ENCODE measurements around the gene LRRC28.
A peak's percentile ranks its signal among the peaks of the same experiment; 100 is the strongest.

The LRRC28 gene

GRCh38 chr15:99424131-99424571 is 172.9 kb downstream of the LRRC28 start:
- no peak for DNase-seq

DNA sequence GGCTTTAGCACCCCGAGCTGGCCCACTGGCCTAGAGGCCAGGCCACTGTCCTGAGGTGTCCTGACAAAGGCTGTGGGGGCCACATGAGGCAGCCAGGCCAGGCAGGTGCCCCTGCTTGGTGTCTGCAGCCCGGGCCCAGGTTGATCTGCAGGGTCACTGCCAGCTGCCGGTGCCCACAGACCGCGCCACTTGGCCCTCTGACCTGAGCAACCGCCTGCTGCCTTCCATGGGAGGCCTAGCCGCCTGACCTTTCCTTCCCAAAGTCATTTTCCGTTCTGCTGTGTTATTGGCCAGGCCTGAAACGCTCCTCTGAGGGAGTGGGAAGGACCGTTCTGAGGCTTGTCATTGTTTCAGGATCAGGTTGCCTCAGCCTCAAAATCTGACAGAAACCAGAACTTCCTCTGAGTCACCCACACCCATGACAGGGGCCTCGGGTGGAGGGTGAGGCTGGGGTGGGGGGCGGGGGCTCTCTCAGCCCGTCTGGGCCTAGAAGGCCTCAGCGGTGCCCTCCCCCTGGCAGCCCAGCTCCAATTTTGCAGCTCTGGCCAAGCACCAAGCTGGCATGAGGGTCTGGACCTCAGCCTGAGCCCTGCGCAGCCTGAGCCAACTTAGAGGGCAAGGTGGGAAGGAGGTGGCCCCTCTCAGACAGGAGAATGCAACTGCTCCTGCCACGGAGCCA is 173.8 kb downstream of the LRRC28 start:
- DNase-seq: peak; percentile 85

DNA sequence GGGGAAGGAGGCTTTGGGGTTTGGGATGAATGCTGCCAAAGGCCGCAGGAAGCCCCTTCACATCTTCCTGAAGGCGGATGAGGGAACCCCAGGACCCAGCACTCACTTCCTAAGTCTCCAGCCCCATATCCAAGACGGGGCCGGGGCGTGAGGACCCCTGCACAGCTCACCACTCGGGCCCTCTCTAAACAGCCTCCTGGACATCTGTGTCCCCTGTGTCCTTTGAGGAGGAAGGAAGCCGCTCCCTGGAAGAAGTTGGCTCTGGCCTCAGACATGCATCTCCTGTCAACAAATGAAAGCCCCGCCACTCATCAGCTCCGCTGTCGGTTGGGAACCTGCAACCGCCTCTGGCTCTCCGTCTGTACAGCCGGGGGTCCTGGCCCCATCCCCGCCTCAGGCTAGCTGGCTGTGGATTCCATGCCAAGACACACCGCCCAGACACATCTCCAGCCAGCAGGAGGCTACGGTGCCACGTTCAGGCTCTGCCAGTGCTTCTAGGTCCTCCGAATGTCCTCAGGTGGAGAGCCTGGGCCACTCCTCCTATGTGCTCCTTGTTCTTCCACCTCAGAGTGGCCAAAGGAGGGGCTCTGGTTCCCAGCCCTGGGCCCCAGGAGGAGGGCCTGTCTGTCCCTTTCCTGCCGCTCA is 174.5 kb downstream of the LRRC28 start:
- DNase-seq: no peak

GRCh38 chr15:99426431-99427105 is 175.3 kb downstream of the LRRC28 start:
- DNase-seq: no peak

DNA sequence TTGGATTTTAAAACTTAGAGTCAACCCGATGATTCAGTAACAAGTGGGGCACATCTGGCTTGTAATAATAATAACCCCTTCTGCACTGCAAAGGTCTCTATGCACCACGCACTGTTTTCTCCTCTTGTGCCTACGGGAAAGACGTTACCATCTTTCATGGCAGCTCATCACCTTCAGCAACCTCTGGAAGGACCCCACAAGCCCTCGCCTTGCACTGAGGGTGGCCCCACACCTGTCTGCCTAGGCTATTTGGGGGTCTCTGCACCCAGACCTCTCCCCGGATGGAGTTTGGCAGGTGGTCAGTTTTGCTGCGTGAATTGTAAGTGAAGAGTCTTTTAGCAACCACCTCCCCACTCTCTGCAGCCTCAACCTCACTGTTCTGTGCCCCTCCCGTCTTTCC is 175.9 kb downstream of the LRRC28 start:
- DNase-seq: no peak

DNA sequence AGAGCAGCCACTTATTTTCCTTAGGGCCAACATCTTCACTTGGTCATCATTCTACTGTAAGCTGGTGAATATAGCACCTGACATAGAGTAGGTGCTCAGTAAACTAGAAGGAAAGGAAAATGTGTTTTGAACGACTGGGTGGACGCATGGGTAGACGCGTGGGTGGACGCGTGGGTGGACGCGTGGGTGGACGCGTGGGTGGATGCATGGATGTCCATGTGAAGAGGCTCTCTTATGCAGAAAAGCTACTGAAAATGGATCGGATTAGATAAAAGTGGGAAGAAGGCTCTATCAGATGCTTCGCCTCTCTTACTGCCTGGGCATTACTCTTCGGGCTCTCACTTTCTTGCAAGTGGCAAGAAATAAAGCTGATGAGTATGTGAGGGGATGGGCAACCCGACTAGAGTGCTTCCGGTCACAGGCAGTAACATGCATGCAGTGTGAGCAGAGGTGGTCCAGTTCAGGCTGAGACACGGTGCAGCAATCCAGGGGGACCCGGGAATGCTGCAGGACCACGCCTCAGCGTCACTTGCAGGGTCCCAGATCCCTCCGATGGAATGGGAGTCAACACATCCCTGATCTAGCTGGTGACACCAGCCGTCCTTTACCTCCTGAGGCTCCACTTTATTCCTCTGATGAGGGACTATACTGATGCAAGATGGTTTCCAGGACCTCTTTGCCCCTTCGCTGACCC is 176.5 kb downstream of the LRRC28 start:
- DNase-seq: no peak

- no peak for DNase-seq
Measured at GRCh38 chr15:99429681-99430081, 178.4 kb downstream of the LRRC28 start.

- DNase-seq: no peak
Measured at GRCh38 chr15:99430881-99431401, 179.7 kb downstream of the LRRC28 start.

- DNase-seq: no peak
Measured at GRCh38 chr15:99431661-99432091, 180.4 kb downstream of the LRRC28 start.

GRCh38 chr15:99432271-99433025 is 181.2 kb downstream of the LRRC28 start:
- no peak for DNase-seq

- no peak for DNase-seq
Measured at GRCh38 chr15:99433026-99433756, 181.9 kb downstream of the LRRC28 start.

DNA sequence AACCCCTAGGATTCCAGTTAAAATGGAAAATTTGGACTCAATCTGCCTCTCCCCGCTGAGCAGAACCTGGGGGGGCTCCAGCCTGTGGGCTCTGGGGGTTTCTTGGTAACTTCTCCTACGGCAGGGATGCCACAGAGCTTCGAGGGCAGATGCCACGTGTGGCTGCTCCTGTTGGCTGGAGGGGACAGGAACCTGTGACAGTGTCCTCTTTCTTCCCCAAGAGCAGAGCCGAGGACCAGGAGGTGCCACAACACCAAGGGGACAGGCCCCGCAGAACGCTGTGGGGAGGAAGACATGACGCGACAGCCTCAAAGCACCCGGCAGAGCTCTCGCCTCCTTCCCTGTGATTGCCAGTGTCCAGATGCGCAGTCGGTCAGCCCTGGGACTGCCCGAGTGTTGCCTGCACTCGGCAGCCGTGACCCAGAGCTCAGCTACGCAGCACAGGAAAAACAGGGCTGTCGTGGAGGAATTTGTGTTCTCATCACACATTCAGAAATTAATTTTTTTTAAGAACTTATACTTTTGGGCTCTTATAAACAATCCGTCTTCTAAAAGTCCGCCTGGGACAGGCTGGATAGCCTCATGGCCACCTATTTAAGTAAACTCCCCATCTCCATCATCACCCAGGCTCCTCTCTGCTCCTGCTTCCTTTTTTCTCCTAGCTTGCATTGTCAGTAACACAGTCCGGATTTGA is 182.6 kb downstream of the LRRC28 start:
- no peak for DNase-seq

GRCh38 chr15:99434506-99435112 is 183.3 kb downstream of the LRRC28 start:
- DNase-seq: no peak

DNA sequence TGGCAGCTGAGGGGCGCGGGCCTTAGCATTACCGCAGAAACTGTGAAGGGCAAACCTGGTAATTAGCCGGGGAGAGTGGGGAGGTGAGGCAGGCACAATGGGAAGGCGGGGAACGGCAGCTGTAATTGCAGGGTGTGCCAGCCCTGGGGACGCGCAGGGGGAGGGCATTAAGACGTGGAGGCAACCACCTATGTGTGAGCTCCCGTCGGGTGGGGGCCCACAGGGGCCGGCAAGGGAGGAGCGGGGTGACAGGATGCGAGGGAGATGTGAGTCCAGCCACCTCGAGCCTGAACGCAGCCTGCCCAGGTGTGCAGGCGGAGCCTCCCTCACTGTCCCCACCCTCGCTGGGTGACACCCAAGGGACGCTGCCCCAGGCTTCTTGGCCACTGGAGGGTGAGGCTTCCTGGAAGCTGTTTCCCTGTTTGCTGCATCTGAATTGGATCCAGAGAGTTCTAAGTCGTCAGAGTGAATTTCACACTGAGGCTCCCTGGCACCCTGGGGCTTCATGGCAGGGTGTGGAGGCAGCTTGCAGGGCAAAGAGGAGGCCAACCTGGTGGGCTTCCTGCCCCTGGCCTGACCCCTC is 183.9 kb downstream of the LRRC28 start:
- no peak for DNase-seq

GRCh38 chr15:99435877-99436541 is 184.7 kb downstream of the LRRC28 start:
- no peak for DNase-seq

GRCh38 chr15:99436542-99437314 is 185.4 kb downstream of the LRRC28 start:
- no peak for DNase-seq

GRCh38 chr15:99437315-99438223 is 186.3 kb downstream of the LRRC28 start:
- no peak for DNase-seq

DNA sequence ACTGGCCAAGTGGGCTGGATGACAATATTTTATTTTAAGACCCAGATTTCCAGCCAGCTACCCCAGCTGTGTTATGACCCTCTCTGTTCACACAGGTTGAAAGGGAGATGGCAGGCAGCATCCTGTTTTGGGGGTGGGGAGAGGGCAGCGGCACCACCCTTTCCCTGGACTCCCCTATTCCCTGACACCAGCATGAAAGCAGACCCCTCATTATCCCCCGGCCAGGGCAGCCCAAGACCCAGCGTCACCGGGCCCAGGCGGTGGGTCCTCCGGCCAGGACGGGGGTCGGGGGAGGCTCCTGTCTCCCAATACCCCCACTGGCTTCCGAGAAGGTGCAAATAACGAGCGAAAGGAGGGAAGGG is 186.9 kb downstream of the LRRC28 start:
- DNase-seq: no peak
